Osteoblast (primary cell): ENCODE results near the gene ARHGEF26. TPM values are rescaled to one million over a fixed set of nuclear protein-coding genes. Genes with fewer than 3 reads are reported as not detected.
A peak's percentile ranks its signal among the peaks of the same experiment; 100 is the strongest.

ENCODE experiments used
- DNase-seq: peaks from one replicate; pipeline ENCODE4 v3.0.0; 2011; ENCODE audit warnings: low spot score, mixed read lengths; ENCODE audit not compliant: insufficient read length; ENCODE audit errors: missing footprints
- H2AFZ ChIP-seq: 2 replicates; pipeline ENCODE4 v1.6.0; 2011; ENCODE audit warnings: mild to moderate bottlenecking, low read length
- H3K27ac ChIP-seq: 2 replicates; pipeline ENCODE4 v1.5.1; 2011; ENCODE audit warnings: mild to moderate bottlenecking, low read depth, low read length, moderate library complexity
- H3K27me3 ChIP-seq: 2 replicates; pipeline ENCODE4 v1.6.0; 2012; ENCODE audit warnings: mild to moderate bottlenecking, control low read depth, inconsistent platforms, low read length, moderate library complexity; ENCODE audit not compliant: insufficient read depth
- H3K36me3 ChIP-seq: 2 replicates; pipeline ENCODE4 v1.5.1; 2011; ENCODE audit warnings: mild to moderate bottlenecking, low read length, control low read depth, moderate library complexity; ENCODE audit not compliant: insufficient read depth
- H3K4me1 ChIP-seq: 2 replicates; pipeline ENCODE4 v1.5.1; 2011; ENCODE audit warnings: mild to moderate bottlenecking, low read length, control low read depth, moderate library complexity; ENCODE audit not compliant: insufficient read depth
- H3K4me2 ChIP-seq: 2 replicates; pipeline ENCODE4 v1.6.0; 2011; ENCODE audit warnings: mild to moderate bottlenecking, low read length; ENCODE audit not compliant: insufficient read depth
- H3K4me3 ChIP-seq: fragments of 200-600 bp; sonication (generic); 3 replicates; pipeline ENCODE4 v1.5.1; 2012; ENCODE audit warnings: mild to moderate bottlenecking, low read length, inconsistent platforms; ENCODE audit not compliant: insufficient read depth
- H3K79me2 ChIP-seq: 2 replicates; pipeline ENCODE4 v1.6.0; 2012; ENCODE audit warnings: mild to moderate bottlenecking, low read length, control low read depth, inconsistent platforms; ENCODE audit not compliant: insufficient read depth
- H3K9me3 ChIP-seq: 2 replicates; pipeline ENCODE4 v1.5.1; 2011; ENCODE audit warnings: low read depth, low read length, control low read depth
- H4K20me1 ChIP-seq: 2 replicates; pipeline ENCODE4 v1.6.0; 2012; ENCODE audit warnings: mild to moderate bottlenecking, low read length, control low read depth; ENCODE audit not compliant: insufficient read depth
- total RNA-seq: library from RNA; depleted of rRNA; stranded (reverse); fragments of >200 nt; gene quantifications from 2 replicates; pipeline ENCODE4 v1.2.3, GENCODE V29; 2012
- TF ChIP-seq, protein P1 (sequence below): IDR thresholded peaks from 2 replicates; pipeline ENCODE4 v1.5.1; 2011; ENCODE audit warnings: mild to moderate bottlenecking, low read depth, low read length, moderate library complexity; ENCODE audit errors: extremely low read depth

ARHGEF26 gene
- total RNA-seq, 1 donor: 3.6 TPM

- TF ChIP-seq, protein P1, sequence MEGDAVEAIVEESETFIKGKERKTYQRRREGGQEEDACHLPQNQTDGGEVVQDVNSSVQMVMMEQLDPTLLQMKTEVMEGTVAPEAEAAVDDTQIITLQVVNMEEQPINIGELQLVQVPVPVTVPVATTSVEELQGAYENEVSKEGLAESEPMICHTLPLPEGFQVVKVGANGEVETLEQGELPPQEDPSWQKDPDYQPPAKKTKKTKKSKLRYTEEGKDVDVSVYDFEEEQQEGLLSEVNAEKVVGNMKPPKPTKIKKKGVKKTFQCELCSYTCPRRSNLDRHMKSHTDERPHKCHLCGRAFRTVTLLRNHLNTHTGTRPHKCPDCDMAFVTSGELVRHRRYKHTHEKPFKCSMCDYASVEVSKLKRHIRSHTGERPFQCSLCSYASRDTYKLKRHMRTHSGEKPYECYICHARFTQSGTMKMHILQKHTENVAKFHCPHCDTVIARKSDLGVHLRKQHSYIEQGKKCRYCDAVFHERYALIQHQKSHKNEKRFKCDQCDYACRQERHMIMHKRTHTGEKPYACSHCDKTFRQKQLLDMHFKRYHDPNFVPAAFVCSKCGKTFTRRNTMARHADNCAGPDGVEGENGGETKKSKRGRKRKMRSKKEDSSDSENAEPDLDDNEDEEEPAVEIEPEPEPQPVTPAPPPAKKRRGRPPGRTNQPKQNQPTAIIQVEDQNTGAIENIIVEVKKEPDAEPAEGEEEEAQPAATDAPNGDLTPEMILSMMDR: no peak
- no peaks in the 10 kb centered on the region for H4K20me1 ChIP-seq
- peaks cover 9% of the 10 kb centered on the region for H3K4me1 ChIP-seq
- no peaks in the 10 kb centered on the region for H3K79me2 ChIP-seq
- H3K36me3 ChIP-seq: no peaks in the 10 kb centered on the region
- H3K4me3 ChIP-seq: no peak overlapping the region
- H3K27ac ChIP-seq: no peak overlapping the region
- H3K4me2 ChIP-seq: no peak overlapping the region
- no peaks in the 10 kb centered on the region for H3K9me3 ChIP-seq
- H3K27me3 ChIP-seq: no peaks in the 10 kb centered on the region
- DNase-seq: peak; percentile 37
- no peak overlapping the region for H2AFZ ChIP-seq
Measured at GRCh38 chr3:154242766-154243165, 121.6 kb downstream of the ARHGEF26 start.

- Histone ChIP-seq H3K9me3 (no peaks in the 10 kb centered on the region), H3K79me2 (no peaks in the 10 kb centered on the region), H3K27me3 (no peaks in the 10 kb centered on the region), H3K4me3 (no peak overlapping the region), H3K36me3 (no peaks in the 10 kb centered on the region), H3K27ac (no peak overlapping the region), H2AFZ (no peak overlapping the region), H3K4me2 (no peak overlapping the region), H3K4me1 (peaks cover 9% of the 10 kb centered on the region), H4K20me1 (no peaks in the 10 kb centered on the region)
- TF ChIP-seq, protein P1: no peak
- peak; percentile 23 for DNase-seq
Measured at GRCh38 chr3:154243353-154243752, 122.2 kb downstream of the ARHGEF26 start.

- Histone ChIP-seq H3K9me3 (no peaks in the 10 kb centered on the region), H3K4me1 (peaks cover 9% of the 10 kb centered on the region), H3K4me2 (peak overlapping the region; percentile 8), H3K79me2 (no peaks in the 10 kb centered on the region), H2AFZ (no peak overlapping the region), H3K27me3 (no peaks in the 10 kb centered on the region), H4K20me1 (no peaks in the 10 kb centered on the region), H3K27ac (no peak overlapping the region), H3K36me3 (no peaks in the 10 kb centered on the region), H3K4me3 (no peak overlapping the region)
- TF ChIP-seq, protein P1: no peak
- DNase-seq: peak; percentile 39
Measured at GRCh38 chr3:154244644-154245043, 123.5 kb downstream of the ARHGEF26 start.

DNA sequence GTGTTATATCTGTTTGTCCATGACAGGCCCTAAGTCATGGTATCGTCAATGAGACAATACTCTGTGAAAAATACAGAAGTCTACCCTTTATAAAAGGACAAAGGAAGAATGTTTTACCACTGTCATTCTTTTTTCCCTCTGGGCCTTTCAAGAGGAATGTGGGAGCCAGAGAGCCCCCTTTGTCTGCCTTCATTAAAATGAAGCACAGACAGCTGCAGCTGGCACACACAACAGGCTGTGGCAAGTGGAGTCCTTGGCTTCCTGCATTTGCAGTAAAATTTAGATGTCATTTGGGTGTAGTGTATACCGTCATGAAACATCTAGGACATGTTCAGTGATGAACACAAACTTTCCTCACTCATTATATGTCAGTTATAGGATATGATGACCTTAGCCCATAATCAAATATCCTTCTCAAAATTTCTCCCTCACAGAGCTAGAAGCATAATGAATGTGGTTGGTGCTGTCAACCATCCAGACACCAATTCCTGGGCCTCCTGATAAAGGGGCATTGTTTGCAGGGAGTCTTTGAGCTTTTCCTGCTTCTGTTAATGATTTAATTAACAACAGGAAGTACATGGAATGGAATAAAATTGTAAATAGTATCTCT is 126.7 kb downstream of the ARHGEF26 start:
- Histone ChIP-seq H4K20me1 (no peaks in the 10 kb centered on the region), H2AFZ (no peak overlapping the region), H3K4me2 (no peak overlapping the region), H3K9me3 (no peaks in the 10 kb centered on the region), H3K27ac (no peak overlapping the region), H3K36me3 (peaks cover 6% of the 10 kb centered on the region), H3K79me2 (no peaks in the 10 kb centered on the region), H3K4me1 (peaks cover 9% of the 10 kb centered on the region), H3K4me3 (no peak overlapping the region), H3K27me3 (no peaks in the 10 kb centered on the region)
- TF ChIP-seq, protein P1: no peak
- DNase-seq: no peak
